ENCODE results near the gene PURA.

Gene PURA

DNA sequence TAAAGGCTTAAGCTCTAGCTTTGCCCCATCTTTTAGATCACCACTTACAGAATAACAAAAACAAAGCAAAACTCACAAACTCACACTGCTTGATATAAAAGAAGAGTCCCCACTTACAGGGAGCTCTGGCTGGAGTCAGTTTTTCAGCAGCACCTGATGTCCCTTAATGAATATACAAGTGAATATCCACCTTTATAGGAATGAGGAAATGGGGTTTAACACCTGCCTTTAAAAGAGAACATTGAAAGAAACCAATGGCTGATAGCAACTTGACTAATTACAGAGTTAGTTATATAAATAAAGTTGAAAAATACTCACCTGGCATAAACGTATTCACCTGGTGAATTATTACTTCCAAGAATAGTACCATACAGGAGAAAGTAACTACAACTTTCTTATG lies 20.7 kb upstream of the PURA start:
- TF ChIP-seq TAF1 (IDR thresholded peaks at IDR 0.05; ENCODE audit: low read depth, low read length), result no peak
- TF ChIP-seq SPI1 (IDR thresholded peaks at IDR 0.05; ENCODE audit: low read depth, low read length), result no peak
- DNase-seq (ENCODE audit: insufficient read length, low spot score) (no peak), FAIRE-seq (no peak)

DNA sequence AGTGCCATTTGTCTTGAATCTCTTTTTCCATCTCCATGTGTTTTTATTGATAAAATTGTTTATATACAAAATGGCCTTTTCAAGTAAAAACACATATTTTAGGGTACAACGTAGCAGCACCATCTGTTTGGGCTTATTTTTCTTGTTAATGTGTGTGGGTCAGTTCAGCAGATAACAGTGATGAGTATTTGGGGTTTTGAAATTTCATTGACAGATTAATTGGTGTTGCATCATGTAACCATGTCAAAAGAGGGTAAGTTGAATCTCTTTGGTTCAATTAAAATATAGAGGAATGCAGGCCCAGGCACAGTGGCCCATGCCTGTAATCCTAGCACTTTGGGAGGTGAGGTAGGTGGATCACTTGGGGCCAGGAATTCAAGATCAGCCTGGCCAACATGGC lies 20.0 kb upstream of the PURA start:
- no peak for TF ChIP-seq SPI1 (IDR thresholded peaks at IDR 0.05; ENCODE audit: low read depth, low read length)
- TF ChIP-seq POLR2A (IDR thresholded peaks at IDR 0.05; ENCODE audit: low read depth, low read length), result no peak
- no peak for TF ChIP-seq POLR2AphosphoS5 (IDR thresholded peaks at IDR 0.05; ENCODE audit: low read depth, low read length)
- TF ChIP-seq PAX5 (IDR thresholded peaks at IDR 0.05; ENCODE audit: insufficient read depth, low read length, severe bottlenecking), result no peak
- no peak for TF ChIP-seq TAF1 (IDR thresholded peaks at IDR 0.05; ENCODE audit: low read depth, low read length)
- TF ChIP-seq POU2F2 (IDR thresholded peaks at IDR 0.05; ENCODE audit: low read depth, low read length), result no peak
- FAIRE-seq, result no peak
- DNase-seq (ENCODE audit: insufficient read length, low spot score), result no peak

DNA sequence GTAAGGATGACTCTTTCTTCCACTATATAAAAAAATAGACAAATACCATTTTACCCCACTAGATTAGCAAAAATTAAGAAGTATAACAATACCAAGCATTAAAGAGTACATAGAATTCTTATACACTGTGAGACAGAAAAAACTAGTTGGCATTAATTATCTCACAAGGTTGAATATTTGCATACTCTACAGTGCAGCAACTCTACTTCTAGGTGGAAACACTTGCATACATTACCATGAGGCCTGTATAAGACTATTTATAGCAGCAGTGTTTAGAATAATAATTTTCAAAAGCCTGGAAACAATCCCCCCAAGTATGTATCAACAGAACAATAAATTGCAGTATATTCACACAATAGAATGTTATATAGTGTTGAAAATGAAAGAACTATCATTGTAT lies 19.0 kb upstream of the PURA start:
- DNase-seq (ENCODE audit: insufficient read length, low spot score) (no peak), FAIRE-seq (no peak)
- TF ChIP-seq SPI1 (IDR thresholded peaks at IDR 0.05; ENCODE audit: low read depth, low read length) (no peak), POU2F2 (IDR thresholded peaks at IDR 0.05; ENCODE audit: low read depth, low read length) (no peak), TAF1 (IDR thresholded peaks at IDR 0.05; ENCODE audit: low read depth, low read length) (no peak), POLR2A (IDR thresholded peaks at IDR 0.05; ENCODE audit: low read depth, low read length) (no peak), POLR2AphosphoS5 (IDR thresholded peaks at IDR 0.05; ENCODE audit: low read depth, low read length) (no peak), PAX5 (IDR thresholded peaks at IDR 0.05; ENCODE audit: insufficient read depth, low read length, severe bottlenecking) (no peak)

DNA sequence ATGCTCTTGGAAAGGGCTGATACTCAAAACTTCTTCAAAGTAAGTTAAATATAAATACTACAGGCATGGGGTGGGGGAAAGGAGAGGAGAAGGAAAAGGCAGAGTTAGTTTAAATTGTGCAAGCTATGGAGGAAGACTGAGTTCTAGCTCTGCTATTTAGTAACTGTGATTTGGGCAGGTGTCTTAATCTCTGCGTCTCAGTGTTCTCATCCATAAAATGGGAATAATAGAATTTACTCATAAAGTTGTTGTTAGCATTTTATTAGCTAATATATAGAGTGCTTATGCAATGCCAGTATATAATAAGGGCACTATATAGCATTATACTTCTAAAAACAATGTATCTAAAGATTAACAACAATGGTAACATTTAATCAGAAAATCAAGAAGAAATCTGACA lies 12.7 kb upstream of the PURA start:
- TF ChIP-seq SPI1 (IDR thresholded peaks at IDR 0.05; ENCODE audit: low read depth, low read length) (no peak), POLR2AphosphoS5 (IDR thresholded peaks at IDR 0.05; ENCODE audit: low read depth, low read length) (no peak), POU2F2 (IDR thresholded peaks at IDR 0.05; ENCODE audit: low read depth, low read length) (no peak), PAX5 (IDR thresholded peaks at IDR 0.05; ENCODE audit: insufficient read depth, low read length, severe bottlenecking) (no peak), POLR2A (IDR thresholded peaks at IDR 0.05; ENCODE audit: low read depth, low read length) (no peak), TAF1 (IDR thresholded peaks at IDR 0.05; ENCODE audit: low read depth, low read length) (no peak)
- FAIRE-seq, result no peak
- DNase-seq (ENCODE audit: insufficient read length, low spot score), result no peak

DNA sequence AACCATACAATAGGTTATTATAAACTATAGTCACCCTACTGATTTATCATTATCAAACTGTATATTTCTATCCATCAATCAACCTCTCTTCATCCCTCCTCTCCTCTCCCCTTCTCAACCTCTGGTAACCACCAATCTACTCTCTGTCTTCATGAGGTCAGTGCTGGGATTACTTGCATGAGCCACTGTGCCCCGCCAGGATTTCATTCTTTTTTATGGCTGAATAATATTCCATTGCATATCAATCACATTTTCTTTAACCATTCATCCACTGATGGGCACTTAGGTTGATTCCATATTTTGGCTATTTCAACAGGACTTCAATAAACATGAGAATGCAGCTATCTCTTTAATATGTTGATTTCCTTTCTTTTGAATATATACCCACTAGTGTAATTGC lies 10.8 kb upstream of the PURA start:
- no peak for DNase-seq (ENCODE audit: insufficient read length, low spot score)
- TF ChIP-seq POLR2AphosphoS5 (IDR thresholded peaks at IDR 0.05; ENCODE audit: low read depth, low read length), result no peak
- TF ChIP-seq POU2F2 (IDR thresholded peaks at IDR 0.05; ENCODE audit: low read depth, low read length), result no peak
- TF ChIP-seq SPI1 (IDR thresholded peaks at IDR 0.05; ENCODE audit: low read depth, low read length), result no peak
- no peak for FAIRE-seq

DNA sequence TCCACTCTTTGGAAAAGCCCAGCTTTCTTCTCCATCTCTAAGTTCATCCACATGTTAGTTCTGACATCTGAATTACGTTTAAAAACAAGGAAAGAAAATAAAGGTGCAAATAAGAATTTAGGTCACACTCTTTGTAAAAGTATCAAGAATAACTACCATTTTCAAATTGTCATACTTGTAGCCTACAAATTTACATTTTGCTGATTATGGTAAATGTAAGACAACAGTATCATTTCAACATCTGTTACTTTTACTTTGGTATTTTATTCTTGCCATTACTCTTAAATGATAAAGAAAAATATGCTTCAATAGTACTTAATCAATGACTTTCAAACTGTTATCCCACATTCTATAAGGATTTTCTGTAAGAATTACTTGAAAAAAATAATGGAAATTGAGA lies 9.8 kb upstream of the PURA start:
- FAIRE-seq (no peak), DNase-seq (ENCODE audit: insufficient read length, low spot score) (no peak)
- no peak for TF ChIP-seq POU2F2 (IDR thresholded peaks at IDR 0.05; ENCODE audit: low read depth, low read length)
- TF ChIP-seq PAX5 (IDR thresholded peaks at IDR 0.05; ENCODE audit: insufficient read depth, low read length, severe bottlenecking), result no peak
- TF ChIP-seq POLR2AphosphoS5 (IDR thresholded peaks at IDR 0.05; ENCODE audit: low read depth, low read length), result no peak
- no peak for TF ChIP-seq TAF1 (IDR thresholded peaks at IDR 0.05; ENCODE audit: low read depth, low read length)
- no peak for TF ChIP-seq POLR2A (IDR thresholded peaks at IDR 0.05; ENCODE audit: low read depth, low read length)
- no peak for TF ChIP-seq SPI1 (IDR thresholded peaks at IDR 0.05; ENCODE audit: low read depth, low read length)

DNA sequence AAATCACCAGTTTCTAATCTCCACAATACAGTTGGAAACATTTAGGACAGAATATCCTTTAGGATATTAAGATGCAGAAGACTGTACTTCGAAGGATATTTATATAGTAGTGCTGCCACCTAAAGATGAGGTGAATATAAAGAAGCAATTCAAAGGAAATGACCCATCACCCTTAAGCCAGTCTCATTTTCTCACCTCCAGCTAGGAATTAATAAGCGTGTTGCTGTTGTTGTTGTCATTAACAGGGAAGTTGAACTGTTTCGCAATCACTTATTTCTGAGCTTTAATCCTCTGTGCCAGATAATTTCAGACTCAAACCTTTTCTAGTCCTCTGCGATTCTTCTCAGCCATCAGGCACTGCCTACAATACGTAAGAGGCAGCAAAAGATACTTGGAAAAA lies 7.8 kb upstream of the PURA start:
- FAIRE-seq (peak; percentile 5), DNase-seq (ENCODE audit: insufficient read length, low spot score) (no peak)
- TF ChIP-seq TAF1 (IDR thresholded peaks at IDR 0.05; ENCODE audit: low read depth, low read length) (no peak), PAX5 (IDR thresholded peaks at IDR 0.05; ENCODE audit: insufficient read depth, low read length, severe bottlenecking) (no peak), POLR2AphosphoS5 (IDR thresholded peaks at IDR 0.05; ENCODE audit: low read depth, low read length) (no peak), SPI1 (IDR thresholded peaks at IDR 0.05; ENCODE audit: low read depth, low read length) (no peak), POU2F2 (IDR thresholded peaks at IDR 0.05; ENCODE audit: low read depth, low read length) (no peak), POLR2A (IDR thresholded peaks at IDR 0.05; ENCODE audit: low read depth, low read length) (no peak)

DNA sequence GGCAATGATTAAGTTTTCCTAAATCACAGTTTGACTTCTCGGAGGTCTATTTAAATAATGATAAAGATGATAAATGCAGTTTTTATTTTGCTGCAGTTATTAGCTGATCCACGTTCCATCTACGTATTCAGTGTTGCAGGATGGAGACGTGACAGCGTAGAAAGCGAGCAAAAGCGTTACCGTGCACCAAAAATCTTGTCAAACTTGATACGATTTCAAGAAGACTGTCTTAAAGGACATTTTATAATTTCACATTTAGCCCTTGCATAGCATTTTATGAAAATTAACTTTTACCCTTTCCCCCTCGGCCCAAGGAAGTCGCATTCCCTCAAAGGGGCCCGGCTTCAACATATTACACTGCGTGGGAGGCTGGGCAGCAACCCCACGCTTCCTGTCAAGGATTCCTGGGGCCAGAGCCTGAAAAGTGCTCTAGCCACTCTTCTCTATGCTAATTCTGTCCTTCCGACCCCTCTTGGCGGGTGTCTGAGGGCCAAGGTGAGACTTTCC lies 7.1 kb upstream of the PURA start:
- peak; percentile 57 for FAIRE-seq
- DNase-seq (ENCODE audit: insufficient read length, low spot score), result no peak
- TF ChIP-seq SPI1 (IDR thresholded peaks at IDR 0.05; ENCODE audit: low read depth, low read length), result no peak
- no peak for TF ChIP-seq TAF1 (IDR thresholded peaks at IDR 0.05; ENCODE audit: low read depth, low read length)

DNA sequence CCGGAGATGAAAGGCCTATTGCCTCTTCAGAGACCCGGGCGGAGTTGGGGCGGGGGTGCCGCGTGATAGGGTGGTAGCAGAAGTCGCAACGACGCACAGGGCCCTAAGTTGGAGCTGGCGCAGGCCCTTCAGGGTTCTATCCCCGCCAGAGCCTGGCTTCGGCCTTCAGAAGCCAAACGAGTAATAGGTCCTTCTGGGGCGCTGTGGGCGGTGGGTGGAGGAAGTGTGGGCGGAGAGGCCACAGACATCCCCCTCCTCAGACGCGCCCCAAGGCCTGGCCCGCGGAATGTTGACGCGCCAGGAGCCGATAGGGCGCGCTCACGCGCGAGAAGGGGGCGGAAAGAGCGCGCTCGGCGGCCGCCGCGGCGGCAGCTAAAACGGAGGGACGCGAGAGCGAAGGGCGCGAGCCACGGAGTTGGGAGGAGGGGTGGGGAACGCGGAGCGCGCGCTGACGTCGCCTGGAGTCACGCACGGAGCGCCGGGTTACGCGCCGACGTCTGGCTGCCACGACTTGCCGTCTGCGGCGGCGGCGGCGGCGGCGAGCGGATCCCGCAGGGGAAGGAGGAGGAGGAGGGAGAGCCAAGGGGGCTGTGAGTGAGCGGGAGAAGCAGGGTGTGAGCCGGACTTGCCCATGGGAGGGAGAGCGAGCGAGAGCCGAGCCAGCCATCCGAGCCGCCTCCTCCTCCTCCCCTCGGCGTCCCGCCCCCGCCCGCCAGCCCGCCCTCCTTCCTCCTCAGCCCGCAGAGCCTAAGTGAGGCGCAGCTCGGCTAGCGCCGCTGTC lies 6.4 kb upstream of the PURA start:
- DNase-seq (ENCODE audit: insufficient read length, low spot score) (peak; percentile 86), FAIRE-seq (peak; percentile 98)
- TF ChIP-seq POLR2AphosphoS5 (IDR thresholded peaks at IDR 0.05; ENCODE audit: low read depth, low read length) (peak; percentile 64; the same call in 1 of the 2 replicates), POU2F2 (IDR thresholded peaks at IDR 0.05; ENCODE audit: low read depth, low read length) (no peak), POLR2A (IDR thresholded peaks at IDR 0.05; ENCODE audit: low read depth, low read length) (peak; percentile 65; the same call in 1 of the 2 replicates)

DNA sequence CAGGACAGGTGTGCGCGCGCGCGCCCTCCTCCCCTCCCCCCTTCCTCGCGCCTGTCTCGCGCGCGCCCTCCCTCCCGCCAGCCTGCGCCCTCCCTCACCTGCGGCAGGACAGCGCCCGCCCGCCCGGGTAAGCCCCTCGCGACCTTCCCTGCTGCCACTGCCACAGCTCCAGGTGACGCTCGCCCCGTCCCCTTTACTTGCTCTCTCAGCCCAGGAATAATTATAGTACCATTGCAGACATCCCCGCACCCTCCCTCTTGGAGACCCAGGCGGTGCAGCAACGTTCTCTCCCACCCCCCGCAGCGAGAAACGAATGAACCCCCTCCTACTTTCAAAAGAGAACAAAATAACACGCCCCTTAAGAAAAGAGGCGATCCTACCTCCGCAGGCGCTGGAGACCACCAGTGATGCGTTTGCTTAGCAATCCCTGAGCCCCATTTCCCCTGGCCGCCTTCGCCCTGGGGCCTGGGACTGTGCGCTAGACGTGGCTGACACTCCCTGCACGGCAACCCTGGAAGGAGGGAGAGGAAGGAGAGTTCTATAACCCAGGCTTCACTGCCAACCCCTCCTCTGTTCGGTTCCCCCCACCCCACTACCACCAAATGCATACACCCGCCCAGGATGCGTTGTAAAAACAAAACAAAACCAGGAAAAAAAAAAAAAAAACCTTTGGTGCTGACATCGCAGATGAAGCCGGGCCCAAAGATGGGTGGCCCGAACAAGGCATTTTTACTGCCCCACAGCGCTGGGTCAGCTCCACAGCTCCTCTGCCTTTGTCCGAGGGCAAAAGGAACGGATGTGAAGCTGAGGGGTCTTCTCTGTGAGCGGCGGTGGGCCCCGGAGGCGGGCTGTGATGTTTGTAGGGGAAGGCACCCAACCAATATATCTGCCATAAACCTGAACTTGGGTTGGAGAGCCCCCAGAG lies 5.6 kb upstream of the PURA start:
- DNase-seq (ENCODE audit: insufficient read length, low spot score) (no peak), FAIRE-seq (no peak)
- TF ChIP-seq TAF1 (IDR thresholded peaks at IDR 0.05; ENCODE audit: low read depth, low read length) (no peak), POLR2A (IDR thresholded peaks at IDR 0.05; ENCODE audit: low read depth, low read length) (no peak), SPI1 (IDR thresholded peaks at IDR 0.05; ENCODE audit: low read depth, low read length) (no peak), POLR2AphosphoS5 (IDR thresholded peaks at IDR 0.05; ENCODE audit: low read depth, low read length) (no peak), PAX5 (IDR thresholded peaks at IDR 0.05; ENCODE audit: insufficient read depth, low read length, severe bottlenecking) (no peak), POU2F2 (IDR thresholded peaks at IDR 0.05; ENCODE audit: low read depth, low read length) (no peak)
